Suppressor macrophage treated with lipopolysaccharide for 1 hour (primary cell): Measurements from ENCODE around the gene IGLL1.
"Not testable (repeated sequence)": the region's sequence is repeated elsewhere in the genome, so short reads cannot be mapped to it uniquely, and the experiment has no call there.

Source experiments
- DNase-seq, 3 donors: peaks; one replicate each; pipeline ENCODE4 v3.0.0-alpha.2; 2020 to 2022

IGLL1 gene

GRCh38 chr22:23539839-23540198, 40.3 kb downstream of the IGLL1 start:
- DNase-seq = not testable (repeated sequence)

GRCh38 chr22:23539135-23539838, 40.8 kb downstream of the IGLL1 start:
- DNase-seq = peak; percentile 82 to 87 (median 82)

- not testable (repeated sequence) for DNase-seq
These were observed 41.4 kb downstream of the IGLL1 start for GRCh38 chr22:23538696-23539030.

- not testable (repeated sequence) for DNase-seq
These were observed 42.0 kb downstream of the IGLL1 start for GRCh38 chr22:23537830-23538695.

- DNase-seq = no peak
These were observed 42.7 kb downstream of the IGLL1 start for GRCh38 chr22:23537416-23537815.

GRCh38 chr22:23536821-23537345, 43.2 kb downstream of the IGLL1 start:
- no peak for DNase-seq

GRCh38 chr22:23535790-23536661, 44.1 kb downstream of the IGLL1 start:
- not testable (repeated sequence) for DNase-seq

- peak in 1 of 3 donors; percentile 16 for DNase-seq
These were observed 45.0 kb downstream of the IGLL1 start for GRCh38 chr22:23534851-23535717.

- no peak for DNase-seq
These were observed 45.8 kb downstream of the IGLL1 start for GRCh38 chr22:23534201-23534850.

- DNase-seq = no peak
These were observed 46.3 kb downstream of the IGLL1 start for GRCh38 chr22:23533771-23534191.

- DNase-seq = peak in 2 of 3 donors; percentile 20 to 44
These were observed 46.7 kb downstream of the IGLL1 start for GRCh38 chr22:23533328-23533762.

GRCh38 chr22:23532731-23533130, 47.4 kb downstream of the IGLL1 start:
- DNase-seq = no peak

GRCh38 chr22:23531966-23532705, 48.0 kb downstream of the IGLL1 start:
- DNase-seq = no peak

GRCh38 chr22:23531283-23531956, 48.7 kb downstream of the IGLL1 start:
- DNase-seq = no peak

- DNase-seq = no peak
These were observed 49.3 kb downstream of the IGLL1 start for GRCh38 chr22:23530766-23531282.

GRCh38 chr22:23530106-23530505, 50.0 kb downstream of the IGLL1 start:
- no peak for DNase-seq

GRCh38 chr22:23529166-23530103, 50.7 kb downstream of the IGLL1 start:
- no peak for DNase-seq

- peak; percentile 63 to 67 (median 64) for DNase-seq
These were observed 51.9 kb downstream of the IGLL1 start for GRCh38 chr22:23527971-23528740.
